Caco-2 (cell line): ENCODE measurements around the gene SERPINB7. TPM values are rescaled to one million over a fixed set of nuclear protein-coding genes. Genes with fewer than 3 reads are reported as not detected.

ENCODE experiments used
- BruUV-seq: library from RNA; stranded (reverse); fragments of 400-500 nt; replicated peaks from 2 replicates; lab custom pipeline; 2021; lab: Mats Ljungman, UMichigan
- CTCF ChIA-PET: fragments of 300-600 bp; sonication (Branson Sonifier 250); formaldehyde crosslinking; loops from one replicate; lab custom pipeline; 2022; ENCODE audit warnings: antibody characterized with exemption; lab: Charles Lee
- POLR2A ChIA-PET: fragments of 300-600 bp; sonication (Branson Sonifier 250); formaldehyde crosslinking; loops from one replicate; lab custom pipeline; 2022; ENCODE audit warnings: antibody characterized with exemption; lab: Charles Lee
- DNase-seq, 2 experiments: peaks; one replicate each; pipeline versions ENCODE4 v3.0.0 to v3.0.0-alpha.2; 2020 to 2022
- H3K27me3 ChIP-seq: replicated peaks from 2 replicates; pipeline ENCODE4 v1.6.0; 2011; ENCODE audit warnings: low read length; ENCODE audit not compliant: control insufficient read depth, insufficient read depth
- H3K36me3 ChIP-seq: 2 replicates; pipeline ENCODE4 v1.5.1; 2011; ENCODE audit warnings: low read length; ENCODE audit not compliant: control insufficient read depth, insufficient read depth
- H3K4me1 ChIP-seq: fragments of 250-450 bp; sonication (Bioruptor Pico); 2 replicates; pipeline ENCODE4 v1.5.1; 2020; ENCODE audit warnings: mild to moderate bottlenecking
- H3K4me3 ChIP-seq: 2 replicates; pipeline ENCODE4 v1.5.1; 2011; ENCODE audit warnings: low read depth, mild to moderate bottlenecking, control low read depth, low read length
- H3K9me3 ChIP-seq: fragments of 250-450 bp; sonication (Bioruptor Pico); 2 replicates; pipeline ENCODE4 v1.5.1; 2020; ENCODE audit warnings: mild to moderate bottlenecking, moderate library complexity
- H3K27ac Mint-ChIP-seq: one replicate; pipeline ENCODE4 v1.8.0; 2022; ENCODE audit warnings: mixed read lengths; ENCODE audit not compliant: unreplicated experiment
- H3K27me3 Mint-ChIP-seq: one replicate; pipeline ENCODE4 v1.8.0; 2022; ENCODE audit warnings: mixed read lengths; ENCODE audit not compliant: insufficient read depth, unreplicated experiment
- H3K36me3 Mint-ChIP-seq: one replicate; pipeline ENCODE4 v1.8.0; 2022; ENCODE audit warnings: mild to moderate bottlenecking, mixed read lengths; ENCODE audit not compliant: insufficient read depth, unreplicated experiment
- H3K4me1 Mint-ChIP-seq: one replicate; pipeline ENCODE4 v1.8.0; 2022; ENCODE audit warnings: low read depth, mixed read lengths; ENCODE audit not compliant: unreplicated experiment
- H3K4me3 Mint-ChIP-seq: one replicate; pipeline ENCODE4 v1.8.0; 2022; ENCODE audit warnings: mild to moderate bottlenecking, moderate library complexity, mixed read lengths; ENCODE audit not compliant: unreplicated experiment
- H3K9me3 Mint-ChIP-seq: one replicate; pipeline ENCODE4 v1.8.0; 2022; ENCODE audit warnings: mixed read lengths; ENCODE audit not compliant: unreplicated experiment
- intact Hi-C: fragments of 100-400 bp; cut with micrococcal nuclease; formaldehyde crosslinking; loops from one replicate; pipeline ENCODE4 v1.10.0; 2022; ENCODE audit not compliant: unreplicated experiment
- total RNA-seq: library from RNA; stranded (reverse); gene quantifications from 2 replicates; pipeline ENCODE4 v1.2.3, GENCODE V29; 2022
- TF ChIP-seq, protein P1 (sequence below), 2 experiments: fragments of 200-600 bp in 1 of 2; IDR thresholded peaks; 1 replicate in 1 of 2; 2 replicates in 1 of 2; pipeline versions ENCODE4 v1.5.1 to v1.8.0; 2011 to 2022; ENCODE audit warnings: antibody characterized with exemption in 1 of 2, control low read depth in 1 of 2, inconsistent platforms in 1 of 2, low read depth in 1 of 2, low read length in 1 of 2, mild to moderate bottlenecking in 1 of 2, moderate library complexity in 1 of 2; ENCODE audit not compliant: insufficient read depth in 1 of 2, severe bottlenecking in 1 of 2, unreplicated experiment in 1 of 2

Gene SERPINB7
- total RNA-seq, 1 experiment from 2014 or later = not detected

GRCh38 chr18:63788447-63789096 is 13.4 kb downstream of the SERPINB7 start:
- no peak for DNase-seq
- Histone ChIP-seq H3K4me3 (no peak overlapping the region), H3K27me3 (no peaks in the 10 kb centered on the region), H3K9me3 (no peaks in the 10 kb centered on the region), H3K36me3 (no peaks in the 10 kb centered on the region), H3K4me1 (no peaks in the 10 kb centered on the region)
- no peaks in the 10 kb centered on the region for H3K9me3 Mint-ChIP-seq
- H3K27ac Mint-ChIP-seq = no peak overlapping the region
- ChIA-PET POLR2A (no interaction called here), CTCF (no interaction called here)
- TF ChIP-seq, protein P1, sequence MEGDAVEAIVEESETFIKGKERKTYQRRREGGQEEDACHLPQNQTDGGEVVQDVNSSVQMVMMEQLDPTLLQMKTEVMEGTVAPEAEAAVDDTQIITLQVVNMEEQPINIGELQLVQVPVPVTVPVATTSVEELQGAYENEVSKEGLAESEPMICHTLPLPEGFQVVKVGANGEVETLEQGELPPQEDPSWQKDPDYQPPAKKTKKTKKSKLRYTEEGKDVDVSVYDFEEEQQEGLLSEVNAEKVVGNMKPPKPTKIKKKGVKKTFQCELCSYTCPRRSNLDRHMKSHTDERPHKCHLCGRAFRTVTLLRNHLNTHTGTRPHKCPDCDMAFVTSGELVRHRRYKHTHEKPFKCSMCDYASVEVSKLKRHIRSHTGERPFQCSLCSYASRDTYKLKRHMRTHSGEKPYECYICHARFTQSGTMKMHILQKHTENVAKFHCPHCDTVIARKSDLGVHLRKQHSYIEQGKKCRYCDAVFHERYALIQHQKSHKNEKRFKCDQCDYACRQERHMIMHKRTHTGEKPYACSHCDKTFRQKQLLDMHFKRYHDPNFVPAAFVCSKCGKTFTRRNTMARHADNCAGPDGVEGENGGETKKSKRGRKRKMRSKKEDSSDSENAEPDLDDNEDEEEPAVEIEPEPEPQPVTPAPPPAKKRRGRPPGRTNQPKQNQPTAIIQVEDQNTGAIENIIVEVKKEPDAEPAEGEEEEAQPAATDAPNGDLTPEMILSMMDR (IDR thresholded peaks at IDR 0.05; ENCODE audit: insufficient read depth in 1 of 2, low read depth in 1 of 2, low read length in 1 of 2, severe bottlenecking in 1 of 2, unreplicated experiment in 1 of 2) = no peak
- H3K27me3 Mint-ChIP-seq = no peaks in the 10 kb centered on the region
- H3K36me3 Mint-ChIP-seq = no peaks in the 10 kb centered on the region
- BruUV-seq = no TSS peak
- no peaks in the 10 kb centered on the region for H3K4me1 Mint-ChIP-seq
- no peak overlapping the region for H3K4me3 Mint-ChIP-seq
- intact Hi-C loops = no loop called here

DNA sequence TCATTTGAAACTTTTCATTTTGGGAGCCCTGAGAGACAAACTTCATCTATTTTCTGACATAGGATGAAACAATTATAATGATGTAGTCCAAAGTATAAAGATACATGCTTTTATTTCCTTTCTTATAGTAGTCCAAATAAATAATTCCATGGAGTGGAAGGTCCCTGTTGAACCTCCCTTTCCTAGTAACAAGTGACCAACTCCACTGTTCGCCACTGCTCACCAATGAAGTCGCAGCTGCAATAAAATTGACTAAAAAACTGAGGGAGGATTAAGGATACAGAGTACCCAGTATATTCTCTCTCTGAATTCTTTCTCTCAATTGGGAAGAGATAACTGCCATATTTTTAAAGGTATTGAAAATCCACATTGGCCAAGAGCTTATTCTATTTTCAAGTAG is 14.1 kb downstream of the SERPINB7 start:
- Histone ChIP-seq H3K4me1 (no peaks in the 10 kb centered on the region), H3K4me3 (no peak overlapping the region), H3K9me3 (no peaks in the 10 kb centered on the region), H3K27me3 (no peaks in the 10 kb centered on the region), H3K36me3 (no peaks in the 10 kb centered on the region)
- intact Hi-C loops = no loop called here
- no peaks in the 10 kb centered on the region for H3K9me3 Mint-ChIP-seq
- no peak for DNase-seq
- no peak overlapping the region for H3K4me3 Mint-ChIP-seq
- no peaks in the 10 kb centered on the region for H3K27me3 Mint-ChIP-seq
- no peak overlapping the region for H3K27ac Mint-ChIP-seq
- H3K36me3 Mint-ChIP-seq = no peaks in the 10 kb centered on the region
- H3K4me1 Mint-ChIP-seq = no peaks in the 10 kb centered on the region
- POLR2A ChIA-PET = no interaction called here
- no TSS peak for BruUV-seq
- CTCF ChIA-PET = no interaction called here
- TF ChIP-seq, protein P1 (IDR thresholded peaks at IDR 0.05; ENCODE audit: insufficient read depth in 1 of 2, low read depth in 1 of 2, low read length in 1 of 2, severe bottlenecking in 1 of 2, unreplicated experiment in 1 of 2) = no peak

DNA sequence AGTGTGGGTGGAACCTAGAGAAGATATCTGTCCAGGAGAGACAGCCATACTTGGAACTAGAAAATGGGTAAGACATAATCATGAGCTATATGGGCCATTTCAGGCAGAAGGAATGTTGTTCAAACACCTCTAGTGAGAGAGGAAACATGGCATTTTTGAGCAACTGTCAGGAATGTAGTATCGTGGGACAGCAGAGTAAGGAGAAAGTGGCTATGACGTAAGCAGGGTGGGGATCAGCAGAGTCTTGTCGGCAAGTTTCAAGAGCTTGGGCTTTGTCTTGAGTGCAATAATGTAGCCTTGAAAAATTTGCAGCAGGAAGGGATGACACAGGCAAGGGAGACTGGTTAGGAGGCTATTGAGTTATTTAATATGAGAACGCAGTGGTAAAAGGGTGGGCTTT is 20.4 kb downstream of the SERPINB7 start:
- BruUV-seq = no TSS peak
- Histone ChIP-seq H3K27me3 (no peaks in the 10 kb centered on the region), H3K4me1 (no peaks in the 10 kb centered on the region), H3K36me3 (no peaks in the 10 kb centered on the region), H3K9me3 (no peaks in the 10 kb centered on the region), H3K4me3 (no peak overlapping the region)
- Mint-ChIP-seq H3K27ac (no peak overlapping the region), H3K4me1 (no peaks in the 10 kb centered on the region), H3K36me3 (no peaks in the 10 kb centered on the region), H3K4me3 (no peak overlapping the region), H3K9me3 (no peaks in the 10 kb centered on the region), H3K27me3 (no peaks in the 10 kb centered on the region)
- CTCF ChIA-PET = no interaction called here
- intact Hi-C loops = no loop called here
- POLR2A ChIA-PET = no interaction called here
- no peak for DNase-seq
- TF ChIP-seq, protein P1 (IDR thresholded peaks at IDR 0.05; ENCODE audit: insufficient read depth in 1 of 2, low read depth in 1 of 2, low read length in 1 of 2, severe bottlenecking in 1 of 2, unreplicated experiment in 1 of 2) = no peak
